HK-2 (cell line): Measurements from ENCODE around the gene KLHL22.
"Not testable (repeated sequence)": the region's sequence is repeated elsewhere in the genome, so short reads cannot be mapped to it uniquely, and the experiment has no call there.

Source experiments
- DNase-seq: peaks from one replicate; pipeline ENCODE4 v3.0.0-alpha.2; 2018; ENCODE audit not compliant: unreplicated experiment

Gene KLHL22, protein sequence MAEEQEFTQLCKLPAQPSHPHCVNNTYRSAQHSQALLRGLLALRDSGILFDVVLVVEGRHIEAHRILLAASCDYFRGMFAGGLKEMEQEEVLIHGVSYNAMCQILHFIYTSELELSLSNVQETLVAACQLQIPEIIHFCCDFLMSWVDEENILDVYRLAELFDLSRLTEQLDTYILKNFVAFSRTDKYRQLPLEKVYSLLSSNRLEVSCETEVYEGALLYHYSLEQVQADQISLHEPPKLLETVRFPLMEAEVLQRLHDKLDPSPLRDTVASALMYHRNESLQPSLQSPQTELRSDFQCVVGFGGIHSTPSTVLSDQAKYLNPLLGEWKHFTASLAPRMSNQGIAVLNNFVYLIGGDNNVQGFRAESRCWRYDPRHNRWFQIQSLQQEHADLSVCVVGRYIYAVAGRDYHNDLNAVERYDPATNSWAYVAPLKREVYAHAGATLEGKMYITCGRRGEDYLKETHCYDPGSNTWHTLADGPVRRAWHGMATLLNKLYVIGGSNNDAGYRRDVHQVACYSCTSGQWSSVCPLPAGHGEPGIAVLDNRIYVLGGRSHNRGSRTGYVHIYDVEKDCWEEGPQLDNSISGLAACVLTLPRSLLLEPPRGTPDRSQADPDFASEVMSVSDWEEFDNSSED

DNA sequence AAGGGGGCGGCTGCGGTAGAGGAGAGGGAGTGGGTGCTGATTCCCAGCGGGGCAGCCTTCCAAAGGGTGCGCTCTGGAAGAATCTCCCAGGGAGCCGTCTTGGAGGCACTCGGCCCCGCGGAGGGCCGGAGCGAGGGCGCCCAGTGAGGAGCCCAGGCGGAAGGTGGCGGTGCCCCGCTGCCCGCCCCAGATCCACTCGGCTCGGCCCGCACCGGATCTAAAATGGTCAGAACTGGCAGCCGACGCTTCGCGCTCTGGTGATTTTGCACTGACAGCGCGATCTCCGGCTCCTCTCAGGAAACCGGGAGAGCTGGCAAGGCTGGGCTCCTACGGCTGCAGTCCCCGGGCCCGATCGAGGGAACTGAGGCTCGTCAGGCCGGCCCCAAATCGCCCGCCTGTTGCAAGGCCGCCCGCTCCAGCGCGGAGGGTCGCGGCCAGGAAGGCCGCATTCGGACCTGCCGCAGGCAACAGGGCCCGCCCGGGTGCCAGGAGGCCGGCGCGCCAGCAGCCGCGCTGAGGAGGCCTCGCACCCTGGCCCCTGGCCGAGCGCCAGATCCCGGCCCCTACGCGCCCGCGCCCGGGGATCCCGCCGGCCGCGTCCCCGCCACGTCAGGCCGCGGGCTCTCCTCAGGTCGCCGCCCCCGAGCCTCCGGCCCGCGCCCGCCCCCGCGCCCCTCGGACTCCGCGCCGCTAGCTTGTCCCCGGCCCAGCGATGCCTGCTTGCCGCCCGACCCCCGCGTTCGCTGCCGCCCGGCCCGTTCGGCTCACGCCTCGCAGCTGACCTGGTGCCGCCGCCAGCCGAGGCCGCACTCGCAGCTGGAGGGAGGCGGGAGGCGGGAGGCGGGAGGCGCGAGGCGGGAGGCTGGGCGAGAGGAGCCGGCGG is at the start of gene KLHL22:
TSS of gene KLHL22 (minus strand) at position 818 of the 883 bp plus-strand sequence. CDS start 6,584 bp downstream, outside the sequence.
- peak; percentile 64 for DNase-seq

DNA sequence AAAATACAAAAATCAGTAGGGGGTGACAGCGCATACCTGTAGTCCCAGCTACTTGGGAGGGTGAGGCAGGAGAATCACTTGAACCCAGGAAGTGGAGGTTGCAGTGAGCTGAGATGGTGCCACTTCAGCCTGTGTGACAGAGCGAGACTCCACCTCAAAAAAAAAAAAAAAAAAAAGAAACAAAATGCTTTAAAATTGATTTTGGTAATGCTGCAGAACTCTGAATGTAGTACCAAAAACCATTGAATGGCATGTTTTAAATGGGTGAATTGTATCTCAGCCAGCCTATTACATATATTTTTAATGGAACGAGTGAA is 49.7 kb upstream of the KLHL22 start:
- not testable (repeated sequence) for DNase-seq

DNA sequence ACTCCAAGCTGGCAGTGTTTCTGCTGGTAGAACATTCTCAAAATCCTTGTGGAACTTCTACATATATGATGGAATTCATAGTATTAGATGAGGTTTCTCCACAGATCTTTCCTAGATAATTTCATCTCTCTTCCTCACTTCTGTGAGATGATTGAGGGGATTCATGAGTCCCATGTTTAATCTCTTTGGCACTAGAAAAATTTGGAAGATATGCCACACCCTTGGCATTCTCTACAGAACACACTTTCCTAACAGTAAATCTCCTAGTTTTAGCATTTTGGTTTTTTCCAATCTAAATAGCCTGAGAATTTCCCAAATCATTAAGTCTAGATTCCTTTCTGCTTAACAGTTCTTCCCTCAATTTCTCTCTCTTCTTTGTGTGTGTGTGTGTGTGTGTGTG is 47.1 kb upstream of the KLHL22 start:
- no peak for DNase-seq

DNA sequence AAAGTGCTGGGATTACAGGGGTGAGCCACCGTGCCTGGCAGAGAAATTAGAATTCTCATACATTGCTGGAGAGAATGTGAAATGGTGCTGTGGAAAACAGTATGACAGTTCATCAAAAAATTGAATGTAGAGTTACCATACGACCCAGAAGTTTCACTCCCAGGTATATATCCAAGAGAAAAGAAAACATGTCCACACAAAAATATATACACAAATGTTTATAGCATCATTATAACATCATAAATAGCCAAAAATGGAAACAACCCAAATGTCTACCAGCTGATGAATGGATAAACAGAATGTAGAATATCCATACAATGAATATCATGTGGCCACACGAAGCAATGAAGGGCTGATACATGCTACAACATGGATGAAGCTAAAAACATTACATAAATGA is 46.5 kb upstream of the KLHL22 start:
- no peak for DNase-seq

DNA sequence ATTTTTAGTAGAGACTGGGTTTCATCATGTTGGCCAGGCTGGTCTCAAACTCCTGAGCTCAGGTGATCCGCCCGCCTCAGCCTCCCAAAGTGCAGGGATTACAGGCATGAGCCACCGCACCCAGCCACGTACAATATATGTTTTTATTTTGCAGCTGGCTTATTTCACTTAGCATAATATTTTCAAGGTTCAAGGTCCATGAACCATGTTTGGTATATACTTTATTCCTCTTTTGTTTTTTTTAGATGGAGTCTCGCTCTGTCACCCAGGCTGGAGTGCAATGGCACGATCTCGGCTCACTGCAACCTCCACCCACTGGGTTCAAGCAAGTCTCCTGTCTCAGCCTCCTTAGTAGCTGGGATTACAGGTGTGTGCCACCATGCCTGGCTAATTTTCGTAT is 43.3 kb upstream of the KLHL22 start:
- not testable (repeated sequence) for DNase-seq

DNA sequence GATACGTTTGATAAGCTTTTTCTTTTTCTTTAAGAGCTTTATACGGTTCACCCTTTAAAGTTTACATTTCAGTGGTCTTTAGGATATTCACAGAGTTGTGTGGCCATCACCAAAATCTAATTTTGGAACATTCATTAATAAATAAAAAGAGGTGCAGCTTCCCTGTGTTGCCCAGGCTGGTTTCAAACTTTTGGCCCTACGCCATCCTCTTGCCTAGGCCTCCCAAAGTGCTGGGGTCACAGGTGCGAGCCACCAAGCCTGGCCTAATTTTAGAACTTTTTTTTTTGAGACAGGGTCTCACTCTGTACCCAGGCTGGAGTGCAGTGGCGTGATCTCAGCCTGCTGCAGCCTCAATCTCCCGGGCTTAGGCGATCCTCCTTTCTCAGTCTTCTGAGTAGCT is 42.4 kb upstream of the KLHL22 start:
- DNase-seq: no peak

DNA sequence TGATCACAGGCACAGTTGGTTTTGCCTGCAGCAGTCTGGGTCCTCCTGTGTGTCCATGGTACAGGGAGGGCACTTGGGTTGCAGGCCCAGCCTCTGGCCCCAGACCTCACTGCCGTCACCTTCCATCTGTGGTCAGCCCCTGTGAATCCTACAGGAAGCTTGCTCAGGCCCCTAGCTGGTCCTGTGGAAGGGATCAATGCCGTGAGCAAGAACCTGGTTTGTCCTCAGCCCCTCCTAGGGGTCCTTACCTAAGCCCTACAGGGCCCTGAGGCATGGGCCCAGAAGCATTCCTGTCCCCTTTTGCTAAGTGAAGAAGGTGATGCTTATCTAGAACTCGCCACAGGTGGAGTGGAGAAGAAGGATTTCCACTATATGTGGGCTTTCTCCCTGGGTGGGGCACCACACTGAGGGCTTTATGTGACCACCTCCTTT is 41.7 kb upstream of the KLHL22 start:
- no peak for DNase-seq

DNA sequence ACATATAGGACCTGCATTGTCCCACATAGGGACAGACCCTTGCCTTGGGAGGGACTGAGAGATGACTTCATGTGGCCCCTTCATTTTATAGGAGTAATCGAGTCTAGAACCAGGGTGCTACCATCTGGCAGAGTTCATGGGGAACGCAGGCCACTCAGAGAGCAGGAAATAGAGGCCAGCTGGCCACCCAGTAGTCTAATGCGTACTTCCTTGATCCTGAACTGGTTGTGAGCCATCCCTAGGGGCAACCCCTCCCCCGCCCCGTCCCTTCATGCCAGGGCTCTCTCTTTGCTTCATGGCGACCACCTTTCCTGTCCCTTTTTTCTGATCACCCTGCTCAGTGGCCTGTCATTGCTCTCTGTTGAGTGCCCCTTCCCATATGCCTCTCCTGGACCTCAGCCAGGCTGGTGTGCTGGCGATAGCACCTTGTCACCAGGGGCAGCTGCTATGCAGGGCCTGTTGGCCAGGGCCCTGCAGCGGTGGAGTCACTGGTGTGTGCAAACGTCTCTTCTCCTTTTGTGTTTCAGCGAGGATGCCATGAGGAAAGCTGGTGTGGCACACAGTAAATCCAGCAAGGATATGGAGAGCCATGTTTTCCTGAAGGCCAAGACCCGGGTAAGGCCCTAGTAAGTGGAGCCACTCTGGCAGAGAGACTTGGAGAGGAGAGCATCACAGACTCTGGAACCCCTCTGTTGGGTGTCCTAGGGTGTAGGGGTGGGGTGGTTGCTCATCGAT is 41.2 kb upstream of the KLHL22 start:
- no peak for DNase-seq

DNA sequence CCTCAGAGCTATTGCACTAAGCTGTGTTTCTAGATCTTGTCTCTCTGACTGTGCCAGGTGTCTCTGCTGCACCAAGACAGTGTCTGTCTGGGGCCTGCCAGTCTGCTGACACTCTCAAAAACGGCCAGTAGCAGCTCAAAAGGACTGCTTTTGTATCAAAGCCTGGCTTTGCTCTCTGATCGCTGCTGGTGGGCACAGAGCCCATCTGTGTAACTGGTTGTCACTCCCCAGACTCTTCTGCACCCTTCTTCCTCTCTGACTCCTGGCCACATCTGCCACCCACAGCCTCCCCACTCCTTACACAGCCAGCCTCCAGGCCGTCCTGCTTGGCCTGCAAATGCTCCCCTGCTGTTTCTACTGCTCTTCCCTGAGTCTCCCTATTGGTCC is 38.3 kb upstream of the KLHL22 start:
- no peak for DNase-seq

DNA sequence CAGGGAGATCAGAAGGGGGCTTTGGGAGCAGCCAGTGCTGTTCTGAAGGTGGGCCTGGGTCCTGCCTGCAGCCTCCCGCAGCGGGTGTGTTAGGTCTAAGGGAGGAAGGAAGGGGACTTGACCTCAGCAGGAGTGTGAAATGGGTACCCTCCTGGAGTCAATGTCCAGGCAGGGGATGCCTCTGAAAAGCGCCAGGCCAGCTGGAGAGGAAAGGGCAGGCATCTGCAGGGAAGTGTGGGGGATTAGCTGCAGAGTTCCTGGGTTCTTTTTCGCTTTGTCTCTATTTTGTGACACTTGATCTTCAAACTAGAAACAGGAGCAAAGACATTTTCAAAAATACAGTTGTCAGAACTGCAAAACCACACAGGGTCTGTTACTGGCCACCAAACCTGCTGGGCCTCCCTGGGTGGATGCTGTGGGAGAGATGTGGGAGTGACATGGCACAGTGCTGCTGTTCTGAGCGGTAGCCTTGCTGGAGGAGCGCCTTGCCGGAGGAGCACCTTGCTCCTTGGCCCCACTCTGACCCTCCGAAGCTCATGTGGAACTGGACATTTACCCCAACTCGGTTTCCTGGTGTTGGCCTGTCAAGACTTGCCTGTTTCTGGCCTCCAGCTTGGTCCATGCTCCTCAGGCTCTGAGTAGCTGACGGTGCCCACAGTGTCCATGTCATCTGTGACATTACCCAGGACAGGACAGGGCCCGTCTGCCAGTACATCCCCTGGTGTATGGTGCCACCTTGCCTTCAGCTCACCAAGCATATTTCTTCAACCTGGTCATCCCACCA is 37.7 kb upstream of the KLHL22 start:
- no peak for DNase-seq

DNA sequence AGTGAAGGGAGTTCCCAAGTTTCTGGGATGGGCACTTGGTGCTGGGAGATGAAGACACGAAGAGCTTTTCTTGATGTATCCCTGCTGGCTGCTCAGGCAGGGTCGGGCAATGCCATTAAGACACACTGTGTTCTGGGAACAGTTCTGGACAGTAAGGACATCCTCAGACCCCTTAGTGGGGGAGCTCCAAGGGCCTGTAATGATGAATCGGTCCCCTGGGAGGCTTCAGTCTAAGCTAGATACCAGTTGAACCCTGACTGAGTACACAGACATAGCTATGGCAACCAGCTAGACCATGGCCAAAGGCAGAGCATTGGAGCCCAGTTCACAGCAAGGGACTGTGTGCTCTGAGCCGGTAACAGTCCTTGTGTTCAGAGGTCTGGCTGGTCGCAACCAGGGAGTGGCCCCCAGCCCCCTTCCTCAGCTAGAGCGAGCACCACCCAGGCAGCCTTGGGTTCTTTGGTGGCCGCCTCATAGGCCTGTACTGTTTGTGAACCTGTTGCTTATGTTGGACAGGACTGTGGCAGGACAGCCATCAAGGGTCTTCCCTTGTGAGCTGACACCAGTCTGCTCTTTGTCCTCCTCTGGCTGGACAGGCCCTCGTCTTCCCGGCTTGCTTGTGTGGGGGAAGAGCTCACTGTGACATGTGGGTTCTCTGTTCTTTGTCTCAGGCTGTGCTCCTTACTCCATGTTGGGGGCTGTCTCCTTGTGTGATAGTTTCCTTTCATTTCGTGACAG is 36.8 kb upstream of the KLHL22 start:
- no peak for DNase-seq

DNA sequence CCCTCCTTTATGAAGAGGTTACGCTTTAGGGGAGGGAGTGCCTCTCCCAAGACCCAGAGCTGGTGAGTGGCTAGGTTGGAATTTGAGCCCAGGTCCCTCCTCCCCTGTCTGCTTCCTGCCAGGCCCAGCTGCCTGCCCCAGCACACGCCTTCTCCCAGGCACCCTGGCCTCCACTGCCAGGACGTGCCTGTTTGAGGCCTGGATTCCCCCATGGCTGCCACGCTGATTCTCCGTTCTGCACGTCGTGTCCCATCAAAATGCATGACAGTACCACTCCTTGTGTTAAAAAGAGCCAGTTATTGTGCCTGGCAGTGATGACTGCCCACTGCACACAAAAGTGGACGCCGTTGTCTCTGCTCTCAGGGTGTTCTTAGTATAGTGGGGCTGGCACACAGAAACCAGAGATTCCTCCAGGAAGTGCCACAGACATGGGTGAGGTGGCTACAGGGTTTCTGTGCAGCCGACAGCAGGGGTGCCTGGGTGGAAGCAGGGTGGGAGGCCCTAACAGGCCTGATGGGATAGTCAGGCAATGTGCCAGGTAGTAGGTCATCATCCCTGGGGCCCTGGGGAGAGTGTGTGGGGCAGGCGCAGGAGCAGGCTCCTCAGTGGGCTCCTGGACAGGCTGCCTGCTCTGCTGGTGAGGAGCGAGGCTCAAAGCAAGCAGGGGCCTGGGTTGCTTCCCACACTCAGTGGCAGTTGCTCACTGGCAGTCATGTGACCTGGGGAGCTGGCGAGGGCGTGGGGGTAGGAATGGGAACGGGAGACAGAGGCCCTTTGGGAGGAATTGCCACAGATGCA is 36.0 kb upstream of the KLHL22 start:
- DNase-seq: peak; percentile 84

DNA sequence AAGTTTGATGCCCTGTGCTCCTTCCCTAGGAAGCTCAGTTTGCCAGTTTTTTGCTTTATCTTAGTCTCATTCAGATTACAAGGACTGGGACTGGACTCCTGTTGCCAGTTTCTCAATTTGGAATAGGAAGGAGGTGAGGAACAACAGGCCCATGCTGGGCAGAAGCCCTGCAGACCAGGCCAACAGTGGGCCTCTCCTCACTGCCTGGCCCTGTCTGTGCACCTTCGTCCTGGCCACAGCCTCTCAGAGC is 35.5 kb upstream of the KLHL22 start:
- DNase-seq: no peak

DNA sequence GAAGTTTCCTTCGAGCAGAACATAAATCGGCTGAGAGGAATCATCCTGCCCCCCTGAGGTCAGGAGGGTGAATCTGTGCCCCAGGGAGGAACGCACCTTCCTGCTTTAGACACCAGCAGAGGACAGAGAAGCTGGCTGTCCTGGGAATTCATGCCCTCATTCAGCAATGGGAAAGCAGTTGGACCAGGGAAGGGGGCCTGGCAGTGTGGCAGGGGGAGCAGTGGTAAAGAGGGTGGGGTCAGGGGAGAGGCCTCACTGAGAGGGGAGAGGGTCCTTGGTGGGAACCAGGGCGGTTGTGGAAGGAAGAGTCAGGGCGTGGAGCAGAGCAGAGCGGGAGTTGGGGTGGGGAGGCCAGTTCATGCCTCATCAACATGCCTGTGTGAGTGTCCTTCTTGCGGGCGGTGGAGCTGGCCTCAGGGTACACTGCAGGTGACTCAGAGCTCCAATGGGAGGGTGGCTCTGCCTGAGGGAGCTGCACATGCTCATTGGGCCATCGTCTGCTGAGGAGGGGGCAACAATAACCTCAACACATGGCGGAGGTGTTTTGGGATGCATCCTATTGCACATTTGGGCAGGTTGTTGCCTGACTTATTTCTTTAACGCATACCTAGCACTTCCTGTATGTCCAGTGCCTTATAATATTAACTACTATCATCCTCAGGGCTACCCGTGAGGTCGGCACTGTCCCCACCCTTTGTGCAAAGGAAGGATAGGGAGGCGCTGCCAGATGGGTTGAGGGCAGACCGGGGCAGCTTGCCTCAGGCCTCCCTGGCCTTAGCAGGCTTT is 35.0 kb upstream of the KLHL22 start:
- DNase-seq: peak; percentile 84

DNA sequence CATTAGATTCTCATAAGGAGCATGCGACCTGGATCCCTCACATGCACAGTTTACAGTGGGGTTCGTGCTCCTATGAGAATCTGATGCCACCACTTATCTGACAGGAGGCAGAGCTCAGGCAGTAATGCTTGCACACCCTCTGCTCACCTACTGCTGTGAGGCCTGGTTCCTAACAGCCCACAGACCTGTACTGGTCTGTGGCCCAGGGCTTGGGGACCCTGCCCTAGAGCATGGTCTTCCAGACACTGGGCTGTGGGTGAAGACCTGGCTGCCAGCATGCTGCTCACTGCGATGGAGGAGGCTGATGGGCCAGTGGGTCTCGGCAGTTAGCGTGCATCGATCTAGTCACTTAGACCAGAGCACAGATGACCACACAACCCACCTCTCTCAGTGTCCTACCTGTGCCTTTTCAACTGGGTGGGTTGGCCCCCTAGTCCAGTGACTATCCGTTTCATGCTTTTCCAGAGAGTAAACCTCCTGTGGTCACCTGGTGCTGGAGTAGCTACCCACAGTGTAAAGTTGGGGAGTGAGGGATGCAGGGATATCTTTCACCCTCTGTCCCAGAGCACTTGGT is 32.9 kb upstream of the KLHL22 start:
- DNase-seq: no peak

DNA sequence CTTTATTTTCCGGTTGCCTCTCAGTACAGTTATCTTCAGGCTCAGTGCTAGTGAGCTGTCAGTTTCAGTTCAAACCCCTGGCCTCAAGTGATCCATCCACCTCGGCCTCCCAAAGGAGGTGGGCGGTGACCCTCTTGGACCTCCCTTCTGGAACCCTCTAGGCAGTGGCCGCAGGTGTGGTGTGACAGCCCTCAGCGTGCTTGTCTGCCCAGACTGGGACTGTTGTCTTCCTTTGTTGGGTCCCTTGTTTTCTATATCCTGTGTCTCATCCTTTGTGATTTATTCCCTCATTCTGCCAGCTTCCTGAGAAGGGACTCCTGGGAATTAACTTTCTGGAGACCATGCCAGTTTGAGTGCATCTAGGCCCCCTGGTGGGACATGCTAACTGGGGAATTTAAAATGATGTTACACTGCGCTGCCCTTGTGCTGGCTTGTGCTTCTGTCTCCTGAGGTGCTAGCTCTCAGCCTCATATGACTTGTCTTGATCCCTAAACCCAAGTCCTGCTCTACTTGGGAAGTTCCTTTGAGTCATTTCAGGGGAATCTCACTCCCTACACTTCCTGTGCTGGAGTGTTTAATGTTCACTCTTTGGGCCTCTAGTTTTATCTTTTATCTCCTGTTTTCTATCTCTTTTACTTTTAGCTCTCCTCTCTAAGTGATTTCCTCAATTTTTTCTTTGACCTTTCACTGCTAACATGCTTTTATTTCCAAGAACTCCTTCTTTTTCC is 31.2 kb upstream of the KLHL22 start:
- DNase-seq: peak; percentile 58

DNA sequence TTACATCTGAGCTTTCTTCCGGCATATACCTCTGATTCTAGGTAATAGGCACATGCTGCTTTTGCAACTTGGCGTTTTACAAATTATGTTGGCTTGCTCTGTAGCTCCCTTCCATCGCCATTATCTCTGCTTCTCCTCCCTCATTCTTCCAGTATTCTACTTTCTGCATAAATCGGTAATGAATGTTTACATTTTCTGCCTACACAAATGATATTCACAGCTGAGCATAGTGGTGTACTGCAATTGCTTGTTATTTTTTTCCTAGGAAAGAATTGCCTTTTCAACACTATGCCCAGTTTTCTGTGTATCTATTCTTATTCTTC is 30.7 kb upstream of the KLHL22 start:
- no peak for DNase-seq

DNA sequence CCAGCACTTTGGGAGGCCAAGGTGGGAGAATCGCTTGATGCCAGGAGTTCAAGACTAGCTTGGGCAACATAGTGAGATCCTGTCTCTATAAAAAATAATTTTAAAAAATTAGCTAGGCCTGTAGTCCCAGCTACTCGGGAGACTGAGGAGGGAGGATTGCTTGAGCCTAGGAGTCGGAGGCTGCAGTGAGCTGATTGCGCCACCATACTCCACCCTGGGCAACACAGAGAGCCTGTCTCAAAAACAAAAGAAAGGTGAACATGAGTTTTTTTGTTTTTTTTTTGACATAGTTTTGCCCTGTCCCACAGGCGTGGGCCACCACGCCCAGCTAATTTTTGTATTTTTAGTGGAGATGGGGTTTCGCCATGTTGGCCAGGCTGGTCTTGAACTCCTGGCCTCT is 29.5 kb upstream of the KLHL22 start:
- no peak for DNase-seq
